HG03159 (cell line): ENCODE measurements around the gene ETDC.

Experiments used
- ATAC-seq: cut with Tn5 transposase; IDR thresholded peaks from one replicate; pipeline ENCODE4 v1.9.1; 2021; ENCODE audit warnings: mild to moderate bottlenecking, moderate library complexity; ENCODE audit not compliant: unreplicated experiment

The ETDC gene

GRCh38 chrX:135345107-135345589 lies 35.9 kb downstream of the ETDC start:
- ATAC-seq, result peak; percentile 1

DNA sequence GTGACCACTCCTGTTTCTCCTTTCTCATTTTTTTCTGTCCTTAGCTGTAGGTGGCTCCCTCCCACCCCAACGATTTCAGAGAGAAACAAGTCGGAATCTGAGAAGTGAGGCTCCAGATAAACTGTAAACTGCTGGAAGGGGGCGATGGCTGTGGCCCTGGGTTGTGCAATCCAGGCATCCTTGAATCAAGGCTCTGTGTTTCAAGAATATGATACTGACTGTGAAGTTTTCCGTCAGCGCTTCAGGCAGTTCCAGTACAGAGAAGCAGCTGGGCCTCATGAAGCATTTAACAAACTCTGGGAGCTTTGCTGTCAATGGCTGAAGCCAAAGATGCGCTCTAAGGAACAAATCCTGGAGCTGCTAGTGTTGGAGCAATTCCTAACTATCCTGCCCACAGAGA lies 37.7 kb downstream of the ETDC start:
- ATAC-seq, result no peak

GRCh38 chrX:135347381-135348016 lies 38.2 kb downstream of the ETDC start:
- ATAC-seq, result no peak

DNA sequence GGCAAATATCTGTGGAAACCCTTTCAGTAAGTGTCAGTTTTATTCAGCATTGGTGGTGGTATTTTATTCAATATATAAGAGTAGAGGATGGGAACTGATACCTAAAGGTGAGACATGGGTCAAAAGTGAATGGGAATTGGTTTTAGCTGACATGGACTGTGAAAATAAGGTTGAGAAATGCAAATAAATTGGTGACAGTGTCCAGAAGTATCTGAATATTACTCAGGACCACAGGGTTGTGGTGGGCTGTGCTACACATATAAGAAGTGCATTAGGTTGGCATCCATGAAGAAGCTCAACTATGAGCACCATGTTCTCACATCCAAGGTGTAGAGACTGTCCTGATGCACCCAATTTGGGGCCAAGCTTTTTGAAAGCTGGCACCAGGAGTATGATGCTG lies 45.0 kb downstream of the ETDC start:
- ATAC-seq, result no peak
